ENCODE measurements around the gene FER.
A peak's percentile ranks its signal among the peaks of the same experiment; 100 is the strongest.

The FER gene

DNA sequence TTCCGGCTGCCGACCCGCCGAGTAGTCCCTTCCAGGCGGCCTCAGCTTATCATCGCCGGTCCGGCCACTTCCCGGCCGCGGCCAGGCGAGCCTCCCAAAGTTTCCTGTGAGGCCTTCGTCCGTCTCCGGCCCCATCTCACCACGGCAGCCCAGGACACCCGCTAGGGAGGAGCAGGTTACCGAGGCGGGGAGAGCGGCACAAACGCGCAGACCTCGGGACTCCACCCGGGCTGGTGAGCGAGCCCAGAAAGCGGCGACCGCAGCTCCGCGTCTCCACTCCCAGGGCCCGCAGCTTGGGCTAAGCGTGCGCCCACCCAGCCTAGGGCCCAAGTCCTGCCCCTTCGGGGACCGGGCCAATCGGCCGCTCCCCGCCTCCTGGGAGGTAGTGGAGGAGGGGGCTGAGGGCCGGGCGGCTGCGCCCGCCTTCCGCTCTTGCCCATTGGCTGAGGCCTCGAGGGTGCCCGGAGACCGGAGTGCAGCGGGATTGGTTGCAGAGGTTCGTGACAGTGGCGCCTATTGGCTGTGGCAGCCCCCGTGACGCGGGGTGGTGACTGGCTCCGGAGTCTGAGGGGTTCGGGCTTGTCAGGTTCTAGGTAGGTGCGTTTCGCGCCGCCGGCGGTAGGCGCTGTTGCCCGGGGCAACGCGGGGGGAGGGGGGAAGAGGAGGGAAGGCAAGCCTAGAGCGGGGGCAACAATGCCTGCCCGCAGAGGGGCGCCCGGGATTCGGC lies 867 bp downstream of the FER start:
- Histone ChIP-seq H3K9ac (ENCODE audit: low read length) (peak overlapping the region; percentile 83), H3K27me3 (ENCODE audit: insufficient read depth, low read length) (no peaks in the 10 kb centered on the region), H3F3A (ENCODE audit: insufficient read depth, low read length) (no peaks in the 10 kb centered on the region; the same call in 1 of the 2 replicates), H3K4me3 (ENCODE audit: low read depth, low read length, poor library complexity, severe bottlenecking) (peak overlapping the region; percentile 68), H3K27ac (ENCODE audit: low read depth, low read length, poor library complexity, severe bottlenecking) (no peak overlapping the region), H2AFZ (ENCODE audit: low read length) (0 out of 2 replicates have a peak overlapping the region, but pooled peaks have one; percentile 35), H3K4me1 (ENCODE audit: insufficient read depth, low read length, severe bottlenecking) (peaks cover 21% of the 10 kb centered on the region), H3K9me2 (ENCODE audit: low read depth, low read length) (no peaks in the 10 kb centered on the region), H3K36me3 (ENCODE audit: insufficient read depth, low read length) (no peaks in the 10 kb centered on the region), H3K79me2 (ENCODE audit: insufficient read depth, low read length) (no peaks in the 10 kb centered on the region), H3K9me3 (ENCODE audit: low read length) (no peaks in the 10 kb centered on the region), H4K20me1 (ENCODE audit: insufficient read depth, low read length) (no peaks in the 10 kb centered on the region), H3K4me2 (ENCODE audit: low read length) (peak overlapping the region; percentile 89)
- TF ChIP-seq EZH2 (IDR thresholded peaks at IDR 0.05; ENCODE audit: borderline replicate concordance, low read length) (no peak), CTCF (IDR thresholded peaks at IDR 0.05; ENCODE audit: low read length) (peak; percentile 24; the same call in 1 of the 2 replicates)

GRCh38 chr5:108749128-108749861 lies 1.6 kb downstream of the FER start:
- Histone ChIP-seq H3F3A (ENCODE audit: insufficient read depth, low read length) (no peaks in the 10 kb centered on the region; the same call in 1 of the 2 replicates), H3K4me1 (ENCODE audit: insufficient read depth, low read length, severe bottlenecking) (peaks cover 21% of the 10 kb centered on the region), H3K27ac (ENCODE audit: low read depth, low read length, poor library complexity, severe bottlenecking) (peak overlapping the region; percentile 3), H4K20me1 (ENCODE audit: insufficient read depth, low read length) (no peaks in the 10 kb centered on the region), H3K9ac (ENCODE audit: low read length) (peak overlapping the region; percentile 63), H3K79me2 (ENCODE audit: insufficient read depth, low read length) (no peaks in the 10 kb centered on the region), H3K36me3 (ENCODE audit: insufficient read depth, low read length) (no peaks in the 10 kb centered on the region), H3K9me3 (ENCODE audit: low read length) (no peaks in the 10 kb centered on the region), H2AFZ (ENCODE audit: low read length) (peak overlapping the region; percentile 15; the same call in 1 of the 2 replicates), H3K4me3 (ENCODE audit: low read depth, low read length, poor library complexity, severe bottlenecking) (peak overlapping the region; percentile 68), H3K27me3 (ENCODE audit: insufficient read depth, low read length) (no peaks in the 10 kb centered on the region), H3K4me2 (ENCODE audit: low read length) (peak overlapping the region; percentile 80), H3K9me2 (ENCODE audit: low read depth, low read length) (no peaks in the 10 kb centered on the region)
- TF ChIP-seq EZH2 (IDR thresholded peaks at IDR 0.05; ENCODE audit: borderline replicate concordance, low read length) (no peak), CTCF (IDR thresholded peaks at IDR 0.05; ENCODE audit: low read length) (no peak)

GRCh38 chr5:108753331-108753730 lies 5.6 kb downstream of the FER start:
- Histone ChIP-seq H3F3A (ENCODE audit: insufficient read depth, low read length) (no peaks in the 10 kb centered on the region), H3K4me1 (ENCODE audit: insufficient read depth, low read length, severe bottlenecking) (peaks cover 9% of the 10 kb centered on the region), H3K4me2 (ENCODE audit: low read length) (no peak overlapping the region), H3K9me2 (ENCODE audit: low read depth, low read length) (no peaks in the 10 kb centered on the region), H2AFZ (ENCODE audit: low read length) (no peak overlapping the region), H3K9ac (ENCODE audit: low read length) (no peak overlapping the region), H3K27ac (ENCODE audit: low read depth, low read length, poor library complexity, severe bottlenecking) (no peak overlapping the region), H3K27me3 (ENCODE audit: insufficient read depth, low read length) (no peaks in the 10 kb centered on the region), H4K20me1 (ENCODE audit: insufficient read depth, low read length) (no peaks in the 10 kb centered on the region), H3K79me2 (ENCODE audit: insufficient read depth, low read length) (no peaks in the 10 kb centered on the region), H3K36me3 (ENCODE audit: insufficient read depth, low read length) (no peaks in the 10 kb centered on the region), H3K4me3 (ENCODE audit: low read depth, low read length, poor library complexity, severe bottlenecking) (no peak overlapping the region), H3K9me3 (ENCODE audit: low read length) (no peaks in the 10 kb centered on the region)
- no peak for TF ChIP-seq EZH2 (IDR thresholded peaks at IDR 0.05; ENCODE audit: borderline replicate concordance, low read length)
- no peak for TF ChIP-seq CTCF (IDR thresholded peaks at IDR 0.05; ENCODE audit: low read length)
